ENCODE data around the gene TPRG1. TPM values are rescaled to one million over a fixed set of nuclear protein-coding genes. Genes with fewer than 3 reads are reported as not detected.

The TPRG1 gene
- total and polyA plus RNA-seq, 8 donors = 0.12 to 4.4 (median 1.2) TPM; not detected in 1

DNA sequence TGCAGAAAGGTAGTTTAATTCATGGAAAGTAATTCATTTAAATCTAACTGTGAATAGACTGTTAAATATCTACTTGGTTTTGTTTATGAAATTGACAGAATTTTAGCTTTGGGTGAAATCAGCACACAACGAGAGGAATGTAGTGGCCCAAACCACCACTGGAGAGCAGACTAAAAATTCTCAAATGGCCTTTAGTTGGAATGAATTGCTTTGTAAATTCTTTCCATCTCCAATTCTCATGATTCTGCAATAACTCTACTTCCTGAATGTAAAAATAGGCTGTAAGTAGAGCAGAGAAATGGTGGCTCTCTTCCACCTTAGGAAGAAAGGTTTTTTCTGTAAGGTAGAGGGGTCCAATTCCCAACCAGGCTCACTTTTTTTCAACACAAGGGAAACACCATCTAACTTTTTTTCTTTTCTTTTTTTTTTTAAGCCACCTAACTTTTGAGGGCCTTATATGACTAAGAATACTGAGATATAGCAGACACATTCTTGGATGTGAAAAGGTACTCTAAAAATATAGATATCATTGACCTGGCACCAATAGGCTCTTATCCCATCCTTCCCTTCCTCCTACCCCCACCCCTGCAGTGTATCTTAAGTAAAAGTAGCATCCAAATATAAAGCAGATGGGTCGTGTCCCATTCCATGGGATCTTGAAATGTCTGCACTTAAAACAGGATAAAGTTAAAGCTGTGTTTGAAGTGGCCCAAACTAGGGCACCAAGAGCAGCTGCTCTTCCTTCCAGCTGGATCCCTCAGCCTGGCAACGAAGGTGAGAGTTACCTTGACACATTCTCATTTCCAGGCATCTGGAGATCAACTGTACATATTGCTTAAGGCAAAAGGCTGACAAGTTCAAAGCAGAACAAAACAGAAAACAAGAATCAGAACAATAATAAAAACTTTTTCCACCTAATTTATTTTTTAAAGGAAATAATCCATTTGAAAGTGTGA is 194.1 kb downstream of the TPRG1 start:
- no peak for TF ChIP-seq CTCF (IDR thresholded peaks at IDR 0.05)
- ATAC-seq (no peak), DNase-seq (no peak), FAIRE-seq (no peak)
- Histone ChIP-seq H3K36me3 (no peaks in the 10 kb centered on the region), H3K27ac (no peak overlapping the region), H3K4me3 (no peak overlapping the region), H3K9me3 (no peaks in the 10 kb centered on the region), H3K4me1 (no peaks in the 10 kb centered on the region), H3K27me3 (no peaks in the 10 kb centered on the region)
- intact Hi-C loops (cut with DNase I) = no loop called here
- 51 to 60% methylated on average over 3 of the region's 3 CpGs for WGBS, 2 donors

- H3K4me3 ChIP-seq = no peak overlapping the region
- H3K27ac ChIP-seq = no peak overlapping the region
- no peaks in the 10 kb centered on the region for H3K4me1 ChIP-seq
- ATAC-seq = no peak
- intact Hi-C loops (cut with DNase I) = no loop called here
- 51 to 70% methylated on average over 4 of the region's 4 CpGs for WGBS, 2 donors
- no peak for FAIRE-seq
- no peak for TF ChIP-seq CTCF (IDR thresholded peaks at IDR 0.05)
- DNase-seq = no peak
- H3K9me3 ChIP-seq = no peaks in the 10 kb centered on the region
- H3K27me3 ChIP-seq = no peaks in the 10 kb centered on the region
- H3K36me3 ChIP-seq = no peaks in the 10 kb centered on the region
Observed at GRCh38 chr3:189368384-189368783, 196.6 kb downstream of the TPRG1 start.

GRCh38 chr3:189369636-189370035 is 197.9 kb downstream of the TPRG1 start:
- intact Hi-C loops (cut with DNase I) = no loop called here
- DNase-seq (no peak), ATAC-seq (no peak), FAIRE-seq (no peak)
- no peaks in the 10 kb centered on the region for H3K4me1 ChIP-seq
- WGBS, 2 donors = 77 to 84% methylated on average over 5 of the region's 5 CpGs
- H3K36me3 ChIP-seq = no peaks in the 10 kb centered on the region
- H3K27me3 ChIP-seq = no peaks in the 10 kb centered on the region
- H3K27ac ChIP-seq = no peak overlapping the region
- no peak overlapping the region for H3K4me3 ChIP-seq
- no peak for TF ChIP-seq CTCF (IDR thresholded peaks at IDR 0.05)
- no peaks in the 10 kb centered on the region for H3K9me3 ChIP-seq

GRCh38 chr3:189372243-189372642 is 200.5 kb downstream of the TPRG1 start:
- Histone ChIP-seq H3K27ac (no peak overlapping the region), H3K36me3 (no peaks in the 10 kb centered on the region), H3K4me3 (no peak overlapping the region), H3K9me3 (no peaks in the 10 kb centered on the region), H3K27me3 (no peaks in the 10 kb centered on the region), H3K4me1 (no peaks in the 10 kb centered on the region)
- DNase-seq = no peak
- ATAC-seq = no peak
- FAIRE-seq = no peak
- TF ChIP-seq CTCF (IDR thresholded peaks at IDR 0.05) = no peak
- intact Hi-C loops (cut with DNase I) = no loop called here
- WGBS, 2 donors = 10 to 11% methylated on average over 3 of the region's 3 CpGs

Data from pancreas (tissue), 10 donors.